IPS-20b (cell line): ENCODE data around the gene BPGM.

Experiments
- H3K27ac ChIP-seq: one replicate; pipeline ENCODE4 v1.5.1; 2013; ENCODE audit warnings: low read length
- H3K27me3 ChIP-seq: 2 replicates; pipeline ENCODE4 v1.6.1; 2013; ENCODE audit warnings: mild to moderate bottlenecking, low read length, inconsistent platforms; ENCODE audit not compliant: insufficient read depth
- H3K36me3 ChIP-seq: 2 replicates; pipeline ENCODE4 v1.6.1; 2013; ENCODE audit warnings: low read depth, mild to moderate bottlenecking, inconsistent platforms, low read length, moderate library complexity; ENCODE audit not compliant: insufficient read depth
- H3K4me1 ChIP-seq: 2 replicates; pipeline ENCODE4 v1.6.1; 2013; ENCODE audit warnings: mild to moderate bottlenecking, control low read depth, inconsistent platforms, low read length, moderate library complexity; ENCODE audit not compliant: insufficient read depth
- H3K4me3 ChIP-seq: 2 replicates; pipeline ENCODE4 v1.5.1; 2013; ENCODE audit warnings: mild to moderate bottlenecking, low read length, inconsistent platforms
- H3K9ac ChIP-seq: 2 replicates; pipeline ENCODE4 v1.6.1; 2013; ENCODE audit warnings: low read depth, mild to moderate bottlenecking, inconsistent platforms, low read length, moderate library complexity
- H3K9me3 ChIP-seq: 2 replicates; pipeline ENCODE4 v1.6.1; 2013; ENCODE audit warnings: mild to moderate bottlenecking, low read depth, low read length, inconsistent platforms; ENCODE audit not compliant: insufficient read depth

Gene BPGM

GRCh38 chr7:134646425-134647305 lies at the start of gene BPGM:
Gene BPGM (plus strand): TSS chr7:134646853. CDS start chr7:134661508, 14,655 bp downstream.
- Histone ChIP-seq H3K9ac (peak within 1 kb of the TSS; percentile 90), H3K9me3 (no peaks in the 10 kb centered on the region), H3K36me3 (no peaks in the 10 kb centered on the region), H3K4me1 (no peaks in the 10 kb centered on the region), H3K4me3 (peak within 1 kb of the TSS; percentile 77), H3K27ac (no peak within 1 kb of the TSS), H3K27me3 (no peaks in the 10 kb centered on the region)

- no peaks in the 10 kb centered on the region for H3K36me3 ChIP-seq
- H3K9me3 ChIP-seq: peaks cover 6% of the 10 kb centered on the region; the same call in 1 of the 2 replicates
- H3K4me1 ChIP-seq: no peaks in the 10 kb centered on the region; the same call in 1 of the 2 replicates
- H3K9ac ChIP-seq: no peak overlapping the region
- H3K27ac ChIP-seq: no peak overlapping the region
- no peak overlapping the region for H3K4me3 ChIP-seq
- H3K27me3 ChIP-seq: no peaks in the 10 kb centered on the region
These were observed 47.3 kb upstream of the BPGM start for GRCh38 chr7:134599371-134599770.

- H3K9me3 ChIP-seq: peaks cover 6% of the 10 kb centered on the region; the same call in 1 of the 2 replicates
- H3K4me1 ChIP-seq: no peaks in the 10 kb centered on the region; the same call in 1 of the 2 replicates
- H3K27ac ChIP-seq: no peak overlapping the region
- no peaks in the 10 kb centered on the region for H3K36me3 ChIP-seq
- H3K9ac ChIP-seq: no peak overlapping the region
- H3K27me3 ChIP-seq: no peaks in the 10 kb centered on the region
- H3K4me3 ChIP-seq: no peak overlapping the region
These were observed 45.2 kb upstream of the BPGM start for GRCh38 chr7:134601459-134601858.

- no peaks in the 10 kb centered on the region for H3K36me3 ChIP-seq
- H3K4me3 ChIP-seq: no peak overlapping the region
- no peaks in the 10 kb centered on the region; the same call in 1 of the 2 replicates for H3K4me1 ChIP-seq
- no peak overlapping the region for H3K27ac ChIP-seq
- H3K27me3 ChIP-seq: peaks cover 6% of the 10 kb centered on the region; the same call in 1 of the 2 replicates
- H3K9me3 ChIP-seq: peaks cover 6% of the 10 kb centered on the region; the same call in 1 of the 2 replicates
- H3K9ac ChIP-seq: no peak overlapping the region
These were observed 43.7 kb upstream of the BPGM start for GRCh38 chr7:134602881-134603451.

- Histone ChIP-seq H3K4me1 (no peaks in the 10 kb centered on the region; the same call in 1 of the 2 replicates), H3K9ac (no peak overlapping the region), H3K4me3 (no peak overlapping the region), H3K9me3 (no peaks in the 10 kb centered on the region; the same call in 1 of the 2 replicates), H3K27me3 (peaks cover 6% of the 10 kb centered on the region), H3K36me3 (no peaks in the 10 kb centered on the region), H3K27ac (no peak overlapping the region)
These were observed 40.4 kb upstream of the BPGM start for GRCh38 chr7:134605978-134606923.

GRCh38 chr7:134611611-134612151 lies 35.0 kb upstream of the BPGM start:
- Histone ChIP-seq H3K27me3 (peaks cover 6% of the 10 kb centered on the region), H3K4me1 (no peaks in the 10 kb centered on the region), H3K27ac (no peak overlapping the region), H3K4me3 (no peak overlapping the region), H3K9ac (no peak overlapping the region), H3K9me3 (no peaks in the 10 kb centered on the region; the same call in 1 of the 2 replicates), H3K36me3 (no peaks in the 10 kb centered on the region)

- H3K27me3 ChIP-seq: peaks cover 1% of the 10 kb centered on the region
- no peaks in the 10 kb centered on the region; the same call in 1 of the 2 replicates for H3K9me3 ChIP-seq
- H3K4me3 ChIP-seq: no peak overlapping the region
- H3K4me1 ChIP-seq: no peaks in the 10 kb centered on the region
- H3K27ac ChIP-seq: no peak overlapping the region
- no peak overlapping the region for H3K9ac ChIP-seq
- no peaks in the 10 kb centered on the region for H3K36me3 ChIP-seq
These were observed 34.5 kb upstream of the BPGM start for GRCh38 chr7:134612197-134612596.

GRCh38 chr7:134613623-134614347 lies 32.9 kb upstream of the BPGM start:
- no peak overlapping the region for H3K4me3 ChIP-seq
- H3K36me3 ChIP-seq: no peaks in the 10 kb centered on the region
- no peak overlapping the region for H3K9ac ChIP-seq
- H3K27me3 ChIP-seq: no peaks in the 10 kb centered on the region; the same call in 1 of the 2 replicates
- no peaks in the 10 kb centered on the region for H3K4me1 ChIP-seq
- H3K9me3 ChIP-seq: no peaks in the 10 kb centered on the region
- H3K27ac ChIP-seq: no peak overlapping the region

- no peaks in the 10 kb centered on the region for H3K36me3 ChIP-seq
These were observed 30.0 kb upstream of the BPGM start for GRCh38 chr7:134616611-134617010.

GRCh38 chr7:134618756-134619530 lies 27.7 kb upstream of the BPGM start:
- Histone ChIP-seq H3K27me3 (no peaks in the 10 kb centered on the region), H3K9me3 (no peaks in the 10 kb centered on the region), H3K9ac (no peak overlapping the region), H3K27ac (no peak overlapping the region), H3K4me1 (no peaks in the 10 kb centered on the region), H3K36me3 (no peaks in the 10 kb centered on the region), H3K4me3 (no peak overlapping the region)

More at GRCh38 chr7:134616611-134617010, 30.0 kb upstream of the BPGM start:
- H3K27me3 ChIP-seq: no peaks in the 10 kb centered on the region
- no peak overlapping the region for H3K27ac ChIP-seq
- no peaks in the 10 kb centered on the region for H3K9me3 ChIP-seq
- H3K4me3 ChIP-seq: no peak overlapping the region
- H3K9ac ChIP-seq: no peak overlapping the region
- H3K4me1 ChIP-seq: no peaks in the 10 kb centered on the region
